Thyroid gland (tissue), 4 donors: Measurements from ENCODE around the gene UBXN11. TPM values are rescaled to one million over a fixed set of nuclear protein-coding genes. Genes with fewer than 3 reads are reported as not detected.

Experiments used
- DNase-seq, 2 donors: peaks; one replicate each; pipeline ENCODE4 v3.0.0-alpha.2; 2019
- H3K27ac ChIP-seq, 3 donors: fragments of 200-600 bp; sonication (generic); 1 replicate in 2 of 3; 2 replicates in 1 of 3; pipeline ENCODE4 v1.5.1; 2016 to 2019; ENCODE audit warnings: mild to moderate bottlenecking in 1 of 3, moderate library complexity in 1 of 3
- H3K27me3 ChIP-seq: fragments of 200-600 bp; sonication (generic); one replicate; pipeline ENCODE4 v1.5.1; 2019
- H3K36me3 ChIP-seq, 2 donors: fragments of 200-600 bp; sonication (generic); one replicate each; pipeline ENCODE4 v1.5.1; 2016 to 2019
- H3K4me1 ChIP-seq, 2 donors: fragments of 200-600 bp; sonication (generic); one replicate each; pipeline ENCODE4 v1.5.1; 2017 to 2019
- H3K4me3 ChIP-seq, 3 donors: fragments of 200-600 bp; sonication (generic); replicated peaks in 1 of 3; 1 replicate in 2 of 3; 2 replicates in 1 of 3; pipeline ENCODE4 v1.5.1; 2016; ENCODE audit warnings: mild to moderate bottlenecking in 1 of 3
- H3K9me3 ChIP-seq: fragments of 200-600 bp; sonication (generic); one replicate; pipeline ENCODE4 v1.5.1; 2017
- CTCF ChIP-seq, 6 experiments: fragments of 200-600 bp in 3 of 6; fragments of 450-650 bp in 3 of 6; sonication (generic) in 3 of 6; IDR thresholded peaks; one replicate each; pipeline ENCODE4 v1.5.1; 2016 to 2019; ENCODE audit warnings: antibody characterized with exemption in 6 of 6, mild to moderate bottlenecking in 2 of 6, inconsistent platforms in 1 of 6, moderate library complexity in 1 of 6
- POLR2A ChIP-seq, 2 donors: fragments of 450-650 bp; IDR thresholded peaks; one replicate each; pipeline ENCODE4 v1.6.1; 2017; ENCODE audit warnings: antibody characterized with exemption in 2 of 2, mild to moderate bottlenecking in 2 of 2, moderate library complexity in 1 of 2
- WGBS, 2 donors: methylation state at CpG; one replicate each; pipeline ENCODE4 v1.1.5; 2017; 5-methylcytosine and 5-hydroxymethylcytosine counted together
- intact Hi-C: fragments of 100-400 bp; cut with DNase I; formaldehyde crosslinking; loops from one replicate; pipeline ENCODE4 v1.15.1; 2023
- total RNA-seq, 4 donors: library from RNA; depleted of rRNA; stranded (reverse); fragments of >200 nt; gene quantifications; one replicate each; pipeline ENCODE4 v1.2.3, GENCODE V29; 2016

The UBXN11 gene
- total RNA-seq, 4 donors from 2014 or later, result 23.9 to 35.4 (median 30.2) TPM

GRCh38 chr1:26320896-26321295 lies 14.5 kb upstream of the UBXN11 start:
- H3K4me1 ChIP-seq, result peaks cover 0 to 8% of the 10 kb centered on the region in 2 donors
- no peaks in the 10 kb centered on the region for H3K27me3 ChIP-seq
- WGBS, 2 donors, result 60 to 64% methylated on average over 1 to 2 of the region's 2 CpGs
- H3K9me3 ChIP-seq, result no peaks in the 10 kb centered on the region
- no peak overlapping the region for H3K4me3 ChIP-seq
- no peak for DNase-seq
- no peaks in the 10 kb centered on the region for H3K36me3 ChIP-seq
- TF ChIP-seq POLR2A (IDR thresholded peaks at IDR 0.05) (no peak), CTCF (IDR thresholded peaks at IDR 0.05) (no peak)
- intact Hi-C loops, result loop anchor here (5.0 kb wide), 1 partner anchor 44 kb away; no protein-coding TSS in a partner anchor
- no peak overlapping the region for H3K27ac ChIP-seq

GRCh38 chr1:26318338-26319064 lies 12.1 kb upstream of the UBXN11 start:
- H3K4me1 ChIP-seq, result peaks cover 0 to 8% of the 10 kb centered on the region in 2 donors
- DNase-seq, result no peak
- WGBS, 2 donors, result 80 to 88% methylated on average over 9 of the region's 9 CpGs
- H3K27ac ChIP-seq, result no peak overlapping the region
- TF ChIP-seq POLR2A (IDR thresholded peaks at IDR 0.05), result no peak
- TF ChIP-seq CTCF (IDR thresholded peaks at IDR 0.05), result no peak
- intact Hi-C loops, result no loop called here
- H3K27me3 ChIP-seq, result no peaks in the 10 kb centered on the region
- no peak overlapping the region for H3K4me3 ChIP-seq
- no peaks in the 10 kb centered on the region for H3K9me3 ChIP-seq
- H3K36me3 ChIP-seq, result no peaks in the 10 kb centered on the region

GRCh38 chr1:26317612-26318337 lies 11.3 kb upstream of the UBXN11 start, which contains the start of gene CD52:
CD52 (plus strand) TSS chr1:26317958; CDS start chr1:26318018, 60 bp downstream.
- H3K36me3 ChIP-seq, result no peaks in the 10 kb centered on the region
- DNase-seq, result no peak
- WGBS, 2 donors, result 72 to 83% methylated on average over 12 of the region's 12 CpGs
- intact Hi-C loops, result no loop called here
- peaks cover 0 to 8% of the 10 kb centered on the region in 2 donors for H3K4me1 ChIP-seq
- no peak within 1 kb of the TSS for H3K4me3 ChIP-seq
- H3K27me3 ChIP-seq, result no peaks in the 10 kb centered on the region
- TF ChIP-seq CTCF (IDR thresholded peaks at IDR 0.05) (no peak), POLR2A (IDR thresholded peaks at IDR 0.05) (no peak)
- no peak within 1 kb of the TSS for H3K27ac ChIP-seq
- no peaks in the 10 kb centered on the region for H3K9me3 ChIP-seq

GRCh38 chr1:26317146-26317545 lies 10.7 kb upstream of the UBXN11 start:
- no peak for DNase-seq
- no peak for TF ChIP-seq CTCF (IDR thresholded peaks at IDR 0.05)
- no peak for TF ChIP-seq POLR2A (IDR thresholded peaks at IDR 0.05)
- Histone ChIP-seq H3K27me3 (no peaks in the 10 kb centered on the region), H3K36me3 (no peaks in the 10 kb centered on the region), H3K27ac (no peak overlapping the region), H3K4me1 (peaks cover 0 to 8% of the 10 kb centered on the region in 2 donors), H3K9me3 (no peaks in the 10 kb centered on the region), H3K4me3 (no peak overlapping the region)
- 90% methylated on average over 2 of the region's 2 CpGs for WGBS, 2 donors
- intact Hi-C loops, result no loop called here
